Right atrium auricular region (tissue), 2 donors: ENCODE measurements around the gene DPM2. TPM values are rescaled to one million over a fixed set of nuclear protein-coding genes. Genes with fewer than 3 reads are reported as not detected.

Source experiments
- DNase-seq: peaks from one replicate; pipeline ENCODE4 v3.0.0-alpha.2; 2019; ENCODE audit warnings: low spot score
- H3K27ac ChIP-seq, 2 donors: fragments of 200-600 bp; sonication (generic); 1 replicate in 1 of 2; 2 replicates in 1 of 2; pipeline ENCODE4 v1.5.1; 2016 to 2019
- H3K27me3 ChIP-seq, 2 donors: fragments of 200-600 bp; sonication (generic); one replicate each; pipeline versions ENCODE4 v1.5.1 to v1.6.0; 2017 to 2019
- H3K36me3 ChIP-seq: fragments of 200-600 bp; sonication (generic); one replicate; pipeline ENCODE4 v1.5.1; 2016
- H3K4me1 ChIP-seq, 2 donors: fragments of 200-600 bp; sonication (generic); one replicate each; pipeline versions ENCODE4 v1.5.1 to v1.6.0; 2017 to 2019
- H3K4me3 ChIP-seq, 2 donors: fragments of 200-600 bp; sonication (generic); 1 replicate in 1 of 2; 2 replicates in 1 of 2; pipeline ENCODE4 v1.5.1; 2017 to 2019; ENCODE audit warnings: mild to moderate bottlenecking in 1 of 2, moderate library complexity in 1 of 2
- H3K9me3 ChIP-seq, 2 donors: fragments of 200-600 bp; sonication (generic); one replicate each; pipeline ENCODE4 v1.5.1; 2019
- CTCF ChIP-seq, 2 donors: fragments of 200-600 bp; sonication (generic); IDR thresholded peaks; one replicate each; pipeline ENCODE4 v1.5.1; 2019; ENCODE audit warnings: antibody characterized with exemption in 2 of 2
- total RNA-seq, 2 donors: library from RNA; depleted of rRNA; stranded (reverse); fragments of >200 nt; gene quantifications; one replicate each; pipeline ENCODE4 v1.1.0, GENCODE V29; 2016

Gene DPM2
- total RNA-seq, 2 donors from 2014 or later = 4.7 to 11.4 TPM

GRCh38 chr9:127893392-127893791 lies 44.3 kb downstream of the DPM2 start:
- Histone ChIP-seq H3K9me3 (peaks cover 0 to 10% of the 10 kb centered on the region in 2 donors), H3K4me1 (peaks cover 0 to 23% of the 10 kb centered on the region in 2 donors), H3K27ac (no peak overlapping the region), H3K4me3 (no peak overlapping the region), H3K27me3 (no peaks in the 10 kb centered on the region), H3K36me3 (peaks cover 59% of the 10 kb centered on the region)
- TF ChIP-seq CTCF (IDR thresholded peaks at IDR 0.05) = no peak
- no peak for DNase-seq

- no peak overlapping the region for H3K4me3 ChIP-seq
- no peak overlapping the region for H3K27ac ChIP-seq
- no peak for TF ChIP-seq CTCF (IDR thresholded peaks at IDR 0.05)
- no peak for DNase-seq
- peaks cover 0 to 17% of the 10 kb centered on the region in 2 donors for H3K4me1 ChIP-seq
- H3K27me3 ChIP-seq = no peaks in the 10 kb centered on the region
- H3K9me3 ChIP-seq = peaks cover 0 to 10% of the 10 kb centered on the region in 2 donors
- H3K36me3 ChIP-seq = peaks cover 62% of the 10 kb centered on the region
These were observed 44.8 kb downstream of the DPM2 start for GRCh38 chr9:127892831-127893230.

GRCh38 chr9:127890053-127890452 lies 47.6 kb downstream of the DPM2 start:
- H3K27ac ChIP-seq = no peak overlapping the region
- no peaks in the 10 kb centered on the region for H3K27me3 ChIP-seq
- no peak for TF ChIP-seq CTCF (IDR thresholded peaks at IDR 0.05)
- peaks cover 0 to 10% of the 10 kb centered on the region in 2 donors for H3K4me1 ChIP-seq
- H3K9me3 ChIP-seq = peaks cover 0 to 10% of the 10 kb centered on the region in 2 donors
- DNase-seq = no peak
- no peak overlapping the region for H3K4me3 ChIP-seq
- peaks cover 73% of the 10 kb centered on the region for H3K36me3 ChIP-seq

- Histone ChIP-seq H3K36me3 (peaks cover 53% of the 10 kb centered on the region), H3K4me3 (no peak overlapping the region), H3K9me3 (peaks cover 0 to 1% of the 10 kb centered on the region in 2 donors), H3K27me3 (no peaks in the 10 kb centered on the region), H3K27ac (no peak overlapping the region), H3K4me1 (peaks cover 0 to 21% of the 10 kb centered on the region in 2 donors)
- no peak for DNase-seq
- TF ChIP-seq CTCF (IDR thresholded peaks at IDR 0.05) = no peak
These were observed 49.9 kb downstream of the DPM2 start for GRCh38 chr9:127887792-127888191.

GRCh38 chr9:127886401-127886972 lies 51.2 kb downstream of the DPM2 start:
- H3K27me3 ChIP-seq = no peaks in the 10 kb centered on the region
- no peaks in the 10 kb centered on the region for H3K9me3 ChIP-seq
- no peak for TF ChIP-seq CTCF (IDR thresholded peaks at IDR 0.05)
- H3K36me3 ChIP-seq = peaks cover 45% of the 10 kb centered on the region
- no peak for DNase-seq
- no peak overlapping the region for H3K27ac ChIP-seq
- H3K4me3 ChIP-seq = no peak overlapping the region
- peaks cover 0 to 21% of the 10 kb centered on the region in 2 donors for H3K4me1 ChIP-seq
